ENCODE measurements around the gene PEG3. TPM values are rescaled to one million over a fixed set of nuclear protein-coding genes. Genes with fewer than 3 reads are reported as not detected.

PEG3 gene
- 10 to 100 TPM in 3 of 4 donors, 1 to 10 TPM in 1; 9.8 to 24.1 (median 18.8) TPM for total RNA-seq

GRCh38 chr19:56840451-56841192, at the start of gene PEG3, which contains the start of gene ZIM2:
Gene PEG3, minus strand, starts transcription at chr19:56840726. Its CDS starts 16,071 bp downstream, at chr19:56824655.
Gene ZIM2, minus strand, starts transcription at chr19:56840726. Its CDS starts 16,449 bp downstream, at chr19:56824277.
- H3K27me3 ChIP-seq, result no peaks in the 10 kb centered on the region
- H3K36me3 ChIP-seq, result no peaks in the 10 kb centered on the region
- peaks cover 0 to 3% of the 10 kb centered on the region in 2 donors for H3K4me1 ChIP-seq
- 39 to 56% methylated on average over 31 to 37 of the region's 49 CpGs for WGBS, 2 donors
- no peaks in the 10 kb centered on the region for H3K9me3 ChIP-seq
- intact Hi-C loops (cut with DNase I), result no loop called here
- TF ChIP-seq POLR2A (IDR thresholded peaks at IDR 0.05) (peak in 1 of 2 donors; percentile 82), CTCF (IDR thresholded peaks at IDR 0.05) (no peak)
- H3K4me3 ChIP-seq (replicated peaks in 1 of 3), result peak within 1 kb of the TSS in 2 of 3 donors; percentile 3 to 48
- peak within 1 kb of the TSS in 2 of 3 donors; percentile 54 to 59 for H3K27ac ChIP-seq
- peak; percentile 71 to 84 for DNase-seq

GRCh38 chr19:56885173-56885985, 44.9 kb upstream of the PEG3 start:
- WGBS, 2 donors, result 23 to 38% methylated on average over 7 to 13 of the region's 14 CpGs
- Histone ChIP-seq H3K4me3 (replicated peaks in 1 of 3) (no peak overlapping the region), H3K27me3 (no peaks in the 10 kb centered on the region), H3K9me3 (no peaks in the 10 kb centered on the region), H3K36me3 (no peaks in the 10 kb centered on the region), H3K4me1 (no peaks in the 10 kb centered on the region), H3K27ac (no peak overlapping the region)
- intact Hi-C loops (cut with DNase I), result no loop called here
- DNase-seq, result no peak
- TF ChIP-seq CTCF (IDR thresholded peaks at IDR 0.05), result no peak
- TF ChIP-seq POLR2A (IDR thresholded peaks at IDR 0.05), result no peak

- intact Hi-C loops (cut with DNase I), result no loop called here
- Histone ChIP-seq H3K27ac (no peak overlapping the region), H3K9me3 (no peaks in the 10 kb centered on the region), H3K27me3 (no peaks in the 10 kb centered on the region), H3K4me1 (no peaks in the 10 kb centered on the region), H3K4me3 (replicated peaks in 1 of 3) (no peak overlapping the region), H3K36me3 (no peaks in the 10 kb centered on the region)
- DNase-seq, result no peak
- 66 to 67% methylated on average over 5 of the region's 5 CpGs for WGBS, 2 donors
- TF ChIP-seq POLR2A (IDR thresholded peaks at IDR 0.05), result no peak
- no peak for TF ChIP-seq CTCF (IDR thresholded peaks at IDR 0.05)
Observed at GRCh38 chr19:56884441-56884840, 43.9 kb upstream of the PEG3 start.

GRCh38 chr19:56880592-56881190, 40.2 kb upstream of the PEG3 start:
- H3K27me3 ChIP-seq, result no peaks in the 10 kb centered on the region
- no peaks in the 10 kb centered on the region for H3K36me3 ChIP-seq
- no peak for DNase-seq
- TF ChIP-seq CTCF (IDR thresholded peaks at IDR 0.05), result no peak
- no peak for TF ChIP-seq POLR2A (IDR thresholded peaks at IDR 0.05)
- no peak overlapping the region for H3K27ac ChIP-seq
- 77 to 83% methylated on average over 5 of the region's 5 CpGs for WGBS, 2 donors
- no peak overlapping the region for H3K4me3 ChIP-seq (replicated peaks in 1 of 3)
- intact Hi-C loops (cut with DNase I), result no loop called here
- H3K9me3 ChIP-seq, result no peaks in the 10 kb centered on the region
- no peaks in the 10 kb centered on the region for H3K4me1 ChIP-seq

Data from thyroid gland (tissue), 4 donors.